WI38 (cell line): Measurements from ENCODE around the gene KLHL17.
"Not testable (repeated sequence)": the region's sequence is repeated elsewhere in the genome, so short reads cannot be mapped to it uniquely, and the experiment has no call there.

Source experiments
- H3K4me3 ChIP-seq: 2 replicates; pipeline ENCODE4 v1.5.1; 2011; ENCODE audit warnings: low read depth, mild to moderate bottlenecking, control low read depth, low read length
- CTCF ChIP-seq: IDR thresholded peaks from 2 replicates; pipeline ENCODE4 v1.5.1; 2012; ENCODE audit warnings: low read depth, mild to moderate bottlenecking, control low read depth, low read length

KLHL17 gene

GRCh38 chr1:945688-946556 is 14.5 kb upstream of the KLHL17 start:
- no peak overlapping the region for H3K4me3 ChIP-seq
- TF ChIP-seq CTCF: no peak

GRCh38 chr1:946811-947210 is 13.6 kb upstream of the KLHL17 start:
- not testable (repeated sequence) for H3K4me3 ChIP-seq

GRCh38 chr1:947958-948357 is 12.4 kb upstream of the KLHL17 start:
- TF ChIP-seq CTCF: no peak
- H3K4me3 ChIP-seq: no peak overlapping the region

- no peak for TF ChIP-seq CTCF
- H3K4me3 ChIP-seq: no peak overlapping the region
Observed at GRCh38 chr1:950268-950667, 10.1 kb upstream of the KLHL17 start.

- no peak overlapping the region for H3K4me3 ChIP-seq
- no peak for TF ChIP-seq CTCF
Observed at GRCh38 chr1:950881-951280, 9.5 kb upstream of the KLHL17 start.

DNA sequence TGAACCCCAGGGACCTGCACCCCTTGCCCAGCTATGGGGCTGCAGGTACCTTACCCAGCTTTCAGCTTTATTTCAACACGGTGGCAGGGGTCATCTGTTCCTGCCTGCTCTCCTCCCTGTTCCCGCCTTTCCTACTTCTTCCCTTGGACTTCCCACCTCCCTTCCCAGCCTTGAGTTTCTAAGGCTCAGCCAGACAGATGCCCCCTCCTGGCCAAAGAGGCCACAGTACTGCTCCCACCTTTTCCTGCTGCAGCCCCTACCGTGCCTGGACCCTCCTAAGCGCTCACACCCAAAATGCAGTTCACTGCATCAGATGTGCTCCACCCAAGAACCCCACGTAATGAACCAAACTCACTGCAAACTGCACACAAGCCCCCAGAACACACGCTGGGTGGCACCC is 9.0 kb upstream of the KLHL17 start:
- TF ChIP-seq CTCF: peak; percentile 36; the same call in 1 of the 2 replicates
- H3K4me3 ChIP-seq: no peak overlapping the region

- no peak for TF ChIP-seq CTCF
Observed at GRCh38 chr1:952201-952600, 8.2 kb upstream of the KLHL17 start.

DNA sequence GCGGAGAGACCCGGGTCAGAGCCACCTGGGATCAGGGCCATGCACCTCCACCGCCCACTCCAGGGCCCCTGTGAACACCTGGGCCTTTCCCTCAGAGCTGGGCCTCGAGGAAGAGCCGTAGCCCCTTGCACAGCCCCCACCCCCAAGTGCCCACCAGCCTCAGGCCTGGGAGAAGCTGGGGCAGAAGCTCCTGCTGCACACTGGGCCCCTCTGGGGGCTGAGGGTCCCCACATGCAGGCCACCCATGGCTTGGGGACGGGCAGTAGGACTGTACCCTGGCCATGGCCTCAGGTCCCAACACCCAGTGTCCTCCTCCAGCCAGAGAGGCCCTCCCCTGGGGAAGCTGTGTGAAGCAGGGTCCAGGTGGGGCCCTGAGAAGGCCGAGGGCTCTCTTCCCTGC is 7.8 kb upstream of the KLHL17 start:
- no peak for TF ChIP-seq CTCF

More at GRCh38 chr1:952201-952600, 8.2 kb upstream of the KLHL17 start:
- H3K4me3 ChIP-seq: no peak overlapping the region

More for the DNA sequence above, 7.8 kb upstream of the KLHL17 start:
- no peak overlapping the region for H3K4me3 ChIP-seq
